GM20431 (cell line): Measurements from ENCODE around the gene PRTG.
"Not testable (repeated sequence)": the region's sequence is repeated elsewhere in the genome, so short reads cannot be mapped to it uniquely, and the experiment has no call there.

Experiments used
- in situ Hi-C: fragments of 300-500 bp; cut with MseI, MboI; formaldehyde crosslinking; loops from one replicate; pipeline ENCODE4 v1.15.0; 2020; ENCODE audit warnings: low sequenced_read_pairs; ENCODE audit not compliant: unreplicated experiment

PRTG gene

GRCh38 chr15:55742927-55743728 is at the start of gene PRTG:
PRTG (minus strand) TSS chr15:55743152; CDS start chr15:55742931, 221 bp downstream.
- in situ Hi-C loops: no loop called here

- in situ Hi-C loops: no loop called here
These were observed 48.8 kb upstream of the PRTG start for GRCh38 chr15:55791551-55792400.

GRCh38 chr15:55789066-55789660 is 46.2 kb upstream of the PRTG start:
- in situ Hi-C loops: no loop called here

GRCh38 chr15:55786341-55786740 is 43.4 kb upstream of the PRTG start:
- in situ Hi-C loops: no loop called here

GRCh38 chr15:55785593-55785992 is 42.6 kb upstream of the PRTG start:
- in situ Hi-C loops: not testable (repeated sequence)

- in situ Hi-C loops: no loop called here
These were observed 41.3 kb upstream of the PRTG start for GRCh38 chr15:55784286-55784685.

GRCh38 chr15:55782901-55783300 is 39.9 kb upstream of the PRTG start:
- in situ Hi-C loops: no loop called here

- in situ Hi-C loops: no loop called here
These were observed 37.3 kb upstream of the PRTG start for GRCh38 chr15:55780292-55780691.

GRCh38 chr15:55778932-55779331 is 36.0 kb upstream of the PRTG start:
- in situ Hi-C loops: no loop called here

GRCh38 chr15:55775316-55775715 is 32.4 kb upstream of the PRTG start:
- in situ Hi-C loops: no loop called here

GRCh38 chr15:55774113-55774970 is 31.4 kb upstream of the PRTG start:
- in situ Hi-C loops: no loop called here

GRCh38 chr15:55770806-55771205 is 27.9 kb upstream of the PRTG start:
- in situ Hi-C loops: no loop called here

GRCh38 chr15:55770261-55770660 is 27.3 kb upstream of the PRTG start:
- in situ Hi-C loops: no loop called here

- in situ Hi-C loops: no loop called here
These were observed 25.8 kb upstream of the PRTG start for GRCh38 chr15:55768670-55769185.

GRCh38 chr15:55766676-55767075 is 23.7 kb upstream of the PRTG start:
- in situ Hi-C loops: no loop called here

- in situ Hi-C loops: no loop called here
These were observed 21.4 kb upstream of the PRTG start for GRCh38 chr15:55764398-55764797.

- in situ Hi-C loops: no loop called here
These were observed 15.6 kb upstream of the PRTG start for GRCh38 chr15:55758580-55758986.

GRCh38 chr15:55753433-55753832 is 10.5 kb upstream of the PRTG start:
- in situ Hi-C loops: not testable (repeated sequence)

- in situ Hi-C loops: no loop called here
These were observed 7.8 kb upstream of the PRTG start for GRCh38 chr15:55750706-55751105.
